Dendritic cell treated with granulocyte-macrophage colony-stimulating factor and Interleukin-4, amounts not matched to agents 40 ng/mL and 50 ng/mL, for 4 days (primary cell): ENCODE results near the gene MYT1.

ENCODE experiments used
- H3K27ac Mint-ChIP-seq: one replicate; pipeline ENCODE4 v1.8.0; 2022; ENCODE audit warnings: mild to moderate bottlenecking, mixed read lengths
- H3K27me3 Mint-ChIP-seq: one replicate; pipeline ENCODE4 v1.8.0; 2022; ENCODE audit warnings: mild to moderate bottlenecking, mixed read lengths
- H3K36me3 Mint-ChIP-seq: one replicate; pipeline ENCODE4 v1.8.0; 2022; ENCODE audit warnings: low read depth, mixed read lengths
- H3K4me1 Mint-ChIP-seq: one replicate; pipeline ENCODE4 v1.8.0; 2022; ENCODE audit warnings: low read depth, mixed read lengths
- H3K4me3 Mint-ChIP-seq: one replicate; pipeline ENCODE4 v1.8.0; 2022; ENCODE audit warnings: mild to moderate bottlenecking, moderate library complexity, mixed read lengths
- H3K9me3 Mint-ChIP-seq: one replicate; pipeline ENCODE4 v1.8.0; 2022; ENCODE audit warnings: mixed read lengths
- intact Hi-C: fragments of 100-400 bp; cut with micrococcal nuclease; formaldehyde crosslinking; loops from one replicate; pipeline ENCODE4 v1.15.0; 2022

The MYT1 gene

DNA sequence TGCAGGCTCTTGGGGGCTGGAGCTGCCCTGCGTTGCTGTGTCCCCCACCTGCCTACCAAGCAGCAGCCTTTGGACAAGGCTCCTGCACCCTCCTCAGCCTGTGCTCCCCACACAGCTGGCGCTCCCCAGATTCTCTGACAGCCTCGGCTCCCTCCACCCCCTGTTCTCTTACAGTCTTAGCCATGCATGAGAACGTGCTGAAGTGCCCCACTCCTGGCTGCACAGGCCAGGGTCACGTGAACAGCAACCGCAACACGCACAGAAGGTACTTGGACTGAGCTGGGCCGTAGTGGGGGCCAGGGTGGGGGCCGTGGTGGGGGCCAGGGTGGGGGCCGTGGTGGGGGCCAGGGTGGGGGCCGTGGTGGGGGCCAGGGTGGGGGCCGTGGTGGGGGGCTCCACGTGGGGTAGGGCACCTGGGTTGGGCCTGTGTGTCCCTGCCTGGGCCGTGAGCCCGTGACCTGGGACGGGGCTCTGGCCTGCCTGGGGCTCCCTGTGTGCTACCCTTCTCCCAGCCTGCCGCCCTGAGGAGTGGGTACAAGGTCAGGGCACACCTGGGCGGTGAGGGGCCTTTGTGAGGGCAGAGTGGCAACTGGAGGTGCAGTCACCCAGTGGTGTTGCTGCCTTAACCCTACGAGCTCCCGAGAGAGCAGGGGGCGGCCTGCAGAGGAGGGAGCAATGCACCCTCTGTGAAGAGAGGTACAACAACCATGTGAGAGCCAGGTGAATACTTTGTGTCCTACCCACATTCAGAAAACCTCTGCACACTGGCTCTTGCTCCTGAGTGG is 47.8 kb downstream of the MYT1 start:
- intact Hi-C loops = no loop called here
- Mint-ChIP-seq H3K4me3 (no peak overlapping the region), H3K27me3 (no peaks in the 10 kb centered on the region), H3K9me3 (no peaks in the 10 kb centered on the region), H3K36me3 (no peaks in the 10 kb centered on the region), H3K4me1 (no peaks in the 10 kb centered on the region), H3K27ac (no peak overlapping the region)

DNA sequence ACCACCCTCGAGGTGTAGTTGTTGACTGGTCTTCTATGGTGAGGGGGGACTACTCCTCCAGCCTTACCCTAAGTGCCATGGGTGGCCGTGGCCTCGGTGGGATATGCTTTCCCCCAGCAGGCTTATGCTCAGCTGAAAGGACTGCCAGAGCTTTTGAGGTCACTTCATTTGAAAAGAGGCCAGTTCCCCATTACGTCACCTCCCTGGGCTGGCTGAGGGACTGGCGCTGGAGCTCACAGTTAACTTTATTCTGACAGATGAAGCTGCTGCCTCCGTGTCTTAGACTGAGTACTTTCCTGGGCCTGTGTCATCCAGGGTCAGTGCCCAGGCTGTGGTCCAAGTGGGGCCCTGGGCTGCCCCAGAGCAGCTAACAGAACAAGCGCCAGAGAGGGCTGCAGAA is 48.5 kb downstream of the MYT1 start:
- Mint-ChIP-seq H3K4me3 (no peak overlapping the region), H3K27me3 (no peaks in the 10 kb centered on the region), H3K9me3 (no peaks in the 10 kb centered on the region), H3K27ac (no peak overlapping the region), H3K36me3 (no peaks in the 10 kb centered on the region), H3K4me1 (no peaks in the 10 kb centered on the region)
- intact Hi-C loops = no loop called here

DNA sequence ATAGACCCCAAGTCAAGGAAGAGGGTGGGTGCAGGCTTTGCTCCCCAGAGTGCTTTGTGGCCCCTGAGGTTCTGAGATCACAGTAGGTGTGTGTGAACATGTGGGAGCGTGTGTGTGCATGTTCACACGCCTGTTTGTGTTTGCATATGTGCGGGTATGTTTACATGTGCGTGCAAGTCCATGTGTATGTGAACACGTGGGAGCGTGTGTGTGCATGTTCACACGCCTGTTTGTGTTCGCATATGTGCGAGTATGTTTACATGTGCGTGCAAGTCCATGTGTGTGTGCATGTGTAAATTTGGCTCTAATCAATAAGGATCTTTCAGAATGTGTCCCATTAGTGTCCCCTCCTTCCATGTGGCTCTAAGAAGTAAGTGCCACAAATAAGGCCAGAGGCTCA is 49.9 kb downstream of the MYT1 start:
- H3K4me1 Mint-ChIP-seq = no peaks in the 10 kb centered on the region
- no peak overlapping the region for H3K27ac Mint-ChIP-seq
- H3K27me3 Mint-ChIP-seq = no peaks in the 10 kb centered on the region
- intact Hi-C loops = no loop called here
- no peak overlapping the region for H3K4me3 Mint-ChIP-seq
- no peaks in the 10 kb centered on the region for H3K9me3 Mint-ChIP-seq
- H3K36me3 Mint-ChIP-seq = no peaks in the 10 kb centered on the region

DNA sequence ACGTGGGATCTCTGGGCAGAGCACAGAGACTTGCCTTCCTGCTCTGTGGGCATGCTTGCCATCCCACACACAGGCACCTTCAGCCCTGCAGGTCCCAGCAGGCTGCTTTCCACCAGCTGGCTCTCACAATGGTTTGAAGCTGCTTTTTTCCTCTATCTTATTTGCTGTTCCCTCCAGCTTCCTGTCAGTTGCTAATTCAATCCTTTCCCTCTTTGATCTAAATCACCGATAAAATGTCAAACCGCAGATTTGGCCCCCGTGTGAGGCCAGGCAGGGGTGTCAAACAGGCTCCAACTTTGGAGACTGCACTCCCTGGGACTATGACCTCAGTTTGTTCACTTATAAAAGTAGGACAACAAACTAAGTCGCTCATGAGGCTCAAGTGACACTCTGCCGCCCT is 50.7 kb downstream of the MYT1 start:
- Mint-ChIP-seq H3K27ac (no peak overlapping the region), H3K36me3 (no peaks in the 10 kb centered on the region), H3K27me3 (no peaks in the 10 kb centered on the region), H3K9me3 (no peaks in the 10 kb centered on the region), H3K4me3 (no peak overlapping the region), H3K4me1 (no peaks in the 10 kb centered on the region)
- intact Hi-C loops = no loop called here

DNA sequence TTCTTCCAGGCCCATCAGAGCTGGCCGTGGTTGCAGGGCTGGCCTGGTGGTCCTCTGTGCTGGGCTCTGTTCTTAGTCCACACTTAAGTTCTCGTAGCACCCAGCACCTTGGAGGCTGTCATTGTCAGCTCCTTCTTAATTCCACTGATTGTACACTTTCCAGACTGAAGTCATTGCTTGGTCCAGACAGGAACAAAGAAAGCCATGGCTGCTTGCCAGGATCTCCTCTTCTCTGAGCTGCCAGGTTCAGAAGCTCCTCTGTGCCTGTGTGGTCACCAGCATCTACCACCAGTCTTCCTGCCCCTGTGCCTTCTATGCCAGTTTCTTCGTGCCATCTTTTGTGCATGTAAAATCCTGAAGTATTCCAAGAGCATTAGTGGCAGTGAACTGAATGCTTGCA is 51.8 kb downstream of the MYT1 start:
- Mint-ChIP-seq H3K9me3 (no peaks in the 10 kb centered on the region), H3K4me3 (no peak overlapping the region), H3K27me3 (no peaks in the 10 kb centered on the region), H3K36me3 (no peaks in the 10 kb centered on the region), H3K27ac (no peak overlapping the region), H3K4me1 (no peaks in the 10 kb centered on the region)
- intact Hi-C loops = no loop called here

DNA sequence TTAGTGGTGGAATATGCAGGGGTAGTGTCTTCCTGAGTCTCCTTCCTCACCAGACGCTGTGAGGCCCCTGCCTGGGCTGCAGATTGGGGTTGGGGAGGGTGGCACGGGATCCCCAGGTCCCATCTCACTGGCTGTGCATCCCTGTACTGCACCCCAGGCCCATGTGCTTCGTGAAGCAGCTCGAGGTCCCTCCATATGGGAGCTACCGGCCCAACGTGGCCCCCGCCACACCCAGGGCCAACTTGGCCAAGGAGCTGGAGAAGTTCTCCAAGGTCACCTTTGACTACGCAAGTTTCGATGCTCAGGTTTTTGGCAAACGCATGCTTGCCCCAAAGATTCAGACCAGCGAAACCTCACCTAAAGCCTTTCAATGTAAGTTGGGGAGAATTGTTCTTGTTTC is 52.7 kb downstream of the MYT1 start:
- intact Hi-C loops = no loop called here
- Mint-ChIP-seq H3K4me3 (no peak overlapping the region), H3K9me3 (no peaks in the 10 kb centered on the region), H3K4me1 (no peaks in the 10 kb centered on the region), H3K27me3 (no peaks in the 10 kb centered on the region), H3K27ac (no peak overlapping the region), H3K36me3 (no peaks in the 10 kb centered on the region)

DNA sequence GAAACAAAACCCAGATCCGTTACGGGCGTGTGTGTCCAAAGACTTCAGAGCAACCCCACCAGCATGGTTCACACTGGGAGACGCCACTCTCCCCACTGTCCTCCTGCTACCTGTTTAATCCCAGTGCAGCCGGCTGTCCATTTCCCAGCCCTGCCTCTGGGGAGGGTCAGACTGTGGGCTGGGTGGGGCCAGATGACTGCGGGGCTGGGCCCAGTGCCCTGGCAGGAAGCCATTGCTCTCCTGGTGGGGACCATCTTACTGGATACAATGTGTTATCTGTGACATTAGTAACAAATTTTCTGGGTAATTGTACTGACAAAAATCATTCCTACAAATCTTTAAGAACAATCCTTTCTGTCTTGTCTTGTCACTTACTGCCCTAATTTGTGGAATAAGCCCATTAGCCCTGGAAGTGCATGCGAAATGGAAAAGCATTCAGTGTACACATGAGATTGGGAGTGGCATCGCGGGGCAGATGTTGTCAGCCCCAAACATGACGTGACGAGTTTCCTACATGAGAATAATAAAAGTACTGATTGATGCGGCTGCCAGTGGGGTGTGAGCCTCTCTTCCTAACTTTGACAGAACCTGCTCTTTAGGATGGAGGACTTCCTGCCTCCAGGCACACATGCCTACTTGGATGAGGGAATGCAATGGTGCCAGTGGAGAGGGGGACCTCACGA is 53.4 kb downstream of the MYT1 start:
- H3K9me3 Mint-ChIP-seq = no peaks in the 10 kb centered on the region
- no peaks in the 10 kb centered on the region for H3K36me3 Mint-ChIP-seq
- no peaks in the 10 kb centered on the region for H3K4me1 Mint-ChIP-seq
- H3K27ac Mint-ChIP-seq = no peak overlapping the region
- H3K4me3 Mint-ChIP-seq = no peak overlapping the region
- H3K27me3 Mint-ChIP-seq = no peaks in the 10 kb centered on the region
- intact Hi-C loops = no loop called here

DNA sequence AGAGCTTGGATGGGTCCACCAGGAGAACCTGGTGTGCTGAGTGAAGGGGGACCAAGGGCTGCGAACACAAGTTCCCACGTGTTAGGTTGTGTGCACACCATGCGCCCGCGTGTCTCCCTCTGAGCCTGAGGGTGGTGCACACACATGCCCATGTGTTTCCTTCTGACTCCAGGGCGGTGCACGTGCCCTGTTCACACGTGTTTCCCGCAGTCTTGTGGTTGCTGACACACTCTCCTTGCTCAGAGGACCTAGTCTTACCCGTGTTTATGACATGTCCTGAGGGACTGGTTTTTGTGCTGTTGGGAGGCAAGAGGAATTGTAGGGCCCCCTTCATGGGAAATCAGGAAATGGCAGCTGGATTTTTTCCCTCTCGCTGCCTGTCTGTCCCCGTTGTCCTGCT is 55.0 kb downstream of the MYT1 start:
- no peaks in the 10 kb centered on the region for H3K4me1 Mint-ChIP-seq
- no peaks in the 10 kb centered on the region for H3K27me3 Mint-ChIP-seq
- no peak overlapping the region for H3K4me3 Mint-ChIP-seq
- no peak overlapping the region for H3K27ac Mint-ChIP-seq
- no peaks in the 10 kb centered on the region for H3K9me3 Mint-ChIP-seq
- intact Hi-C loops = no loop called here
- H3K36me3 Mint-ChIP-seq = no peaks in the 10 kb centered on the region

DNA sequence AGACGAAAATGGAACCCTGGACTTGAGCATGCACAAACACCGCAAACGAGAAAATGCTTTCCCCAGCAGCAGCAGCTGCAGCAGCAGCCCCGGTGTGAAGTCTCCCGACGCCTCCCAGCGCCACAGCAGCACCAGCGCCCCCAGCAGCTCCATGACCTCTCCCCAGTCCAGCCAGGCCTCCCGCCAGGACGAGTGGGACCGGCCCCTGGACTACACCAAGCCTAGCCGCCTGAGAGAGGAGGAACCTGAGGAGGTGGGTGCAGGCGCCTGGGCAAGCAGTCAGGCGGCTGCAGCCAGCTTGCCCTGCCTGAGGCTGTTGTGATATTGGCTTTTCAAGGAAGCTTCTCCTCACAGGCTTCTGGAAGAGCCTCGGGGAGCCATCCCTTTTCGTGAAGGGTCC is 55.5 kb downstream of the MYT1 start:
- Mint-ChIP-seq H3K9me3 (no peaks in the 10 kb centered on the region), H3K36me3 (no peaks in the 10 kb centered on the region), H3K4me1 (no peaks in the 10 kb centered on the region), H3K27me3 (no peaks in the 10 kb centered on the region), H3K4me3 (no peak overlapping the region), H3K27ac (no peak overlapping the region)
- intact Hi-C loops = no loop called here

DNA sequence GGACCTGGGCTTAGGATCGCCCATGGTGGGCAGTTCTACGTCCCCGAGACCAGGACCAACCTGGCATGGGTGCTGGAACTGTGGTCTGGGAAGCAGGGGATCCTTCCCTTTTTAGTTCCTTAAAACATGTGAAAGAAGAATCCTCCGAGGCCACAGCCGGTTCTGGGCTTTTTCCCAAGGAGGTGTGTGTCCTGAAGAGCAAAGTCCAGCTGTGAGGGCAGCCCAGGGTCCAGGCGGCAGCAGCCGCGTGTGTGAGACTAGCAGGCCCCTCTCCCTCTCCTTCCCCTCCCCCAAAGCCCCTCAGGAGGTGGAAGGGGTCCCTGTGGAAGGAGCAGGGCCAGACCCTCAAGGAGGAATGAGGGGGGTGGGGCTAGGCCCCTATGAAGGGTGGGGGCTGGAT is 56.2 kb downstream of the MYT1 start:
- Mint-ChIP-seq H3K9me3 (no peaks in the 10 kb centered on the region), H3K36me3 (no peaks in the 10 kb centered on the region), H3K27ac (no peak overlapping the region), H3K27me3 (no peaks in the 10 kb centered on the region), H3K4me1 (no peaks in the 10 kb centered on the region), H3K4me3 (no peak overlapping the region)
- intact Hi-C loops = no loop called here

DNA sequence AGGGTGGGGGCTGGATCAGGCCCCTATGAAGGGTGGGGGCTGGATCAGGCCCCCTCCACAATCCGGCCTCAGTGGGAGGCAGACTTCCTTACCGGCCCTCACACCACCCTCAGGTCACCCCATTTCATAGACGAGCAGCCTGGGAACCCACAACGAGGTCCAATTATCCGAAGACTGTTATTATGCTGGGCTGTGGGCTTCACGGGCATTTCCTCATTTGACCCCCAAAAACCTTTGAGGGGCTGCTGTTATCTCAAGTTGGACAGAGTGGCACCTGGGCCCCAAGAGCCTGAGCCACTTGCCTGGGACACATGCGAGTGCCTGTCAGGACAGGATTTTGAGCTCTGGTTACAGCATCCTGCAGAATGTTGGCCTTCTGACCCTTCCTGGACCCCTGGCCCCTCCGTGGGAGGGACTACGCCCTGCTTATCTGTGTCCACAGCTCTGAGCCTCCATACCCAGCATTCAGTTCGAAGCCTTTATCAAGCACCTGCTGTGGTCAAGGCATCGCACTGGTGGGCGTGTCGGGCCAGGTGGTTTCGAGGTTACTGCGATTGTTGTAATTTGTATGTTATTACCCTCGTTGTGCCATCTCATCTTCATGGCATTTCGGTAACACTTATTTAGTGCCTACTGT is 56.8 kb downstream of the MYT1 start:
- H3K27ac Mint-ChIP-seq = no peak overlapping the region
- no peaks in the 10 kb centered on the region for H3K36me3 Mint-ChIP-seq
- H3K4me1 Mint-ChIP-seq = no peaks in the 10 kb centered on the region
- H3K27me3 Mint-ChIP-seq = no peaks in the 10 kb centered on the region
- intact Hi-C loops = no loop called here
- no peak overlapping the region for H3K4me3 Mint-ChIP-seq
- H3K9me3 Mint-ChIP-seq = no peaks in the 10 kb centered on the region

DNA sequence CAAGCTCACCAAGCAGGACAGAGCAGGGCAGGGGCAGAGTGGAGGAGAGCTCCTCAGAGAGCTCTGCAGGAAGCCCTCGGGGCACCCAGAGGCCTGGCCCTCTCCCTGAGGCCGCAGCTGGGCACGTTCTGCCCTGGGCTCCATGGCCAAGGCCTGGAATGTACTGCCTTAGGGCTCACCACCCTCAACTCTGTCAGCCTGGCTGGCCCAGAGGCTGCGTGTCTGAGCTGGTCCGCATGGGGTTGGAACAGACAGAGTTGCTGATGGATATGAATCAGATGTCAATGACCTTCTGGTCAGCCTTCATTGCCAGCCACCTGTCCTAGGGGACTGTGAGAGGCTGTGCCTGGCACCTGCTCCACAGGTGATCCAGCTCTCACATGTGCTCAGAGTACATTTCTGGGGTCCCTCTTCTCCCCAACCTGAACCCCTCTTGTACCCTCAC is 58.1 kb downstream of the MYT1 start:
- Mint-ChIP-seq H3K4me1 (no peaks in the 10 kb centered on the region), H3K4me3 (no peak overlapping the region), H3K27me3 (no peaks in the 10 kb centered on the region), H3K36me3 (no peaks in the 10 kb centered on the region), H3K27ac (no peak overlapping the region), H3K9me3 (no peaks in the 10 kb centered on the region)
- intact Hi-C loops = no loop called here

DNA sequence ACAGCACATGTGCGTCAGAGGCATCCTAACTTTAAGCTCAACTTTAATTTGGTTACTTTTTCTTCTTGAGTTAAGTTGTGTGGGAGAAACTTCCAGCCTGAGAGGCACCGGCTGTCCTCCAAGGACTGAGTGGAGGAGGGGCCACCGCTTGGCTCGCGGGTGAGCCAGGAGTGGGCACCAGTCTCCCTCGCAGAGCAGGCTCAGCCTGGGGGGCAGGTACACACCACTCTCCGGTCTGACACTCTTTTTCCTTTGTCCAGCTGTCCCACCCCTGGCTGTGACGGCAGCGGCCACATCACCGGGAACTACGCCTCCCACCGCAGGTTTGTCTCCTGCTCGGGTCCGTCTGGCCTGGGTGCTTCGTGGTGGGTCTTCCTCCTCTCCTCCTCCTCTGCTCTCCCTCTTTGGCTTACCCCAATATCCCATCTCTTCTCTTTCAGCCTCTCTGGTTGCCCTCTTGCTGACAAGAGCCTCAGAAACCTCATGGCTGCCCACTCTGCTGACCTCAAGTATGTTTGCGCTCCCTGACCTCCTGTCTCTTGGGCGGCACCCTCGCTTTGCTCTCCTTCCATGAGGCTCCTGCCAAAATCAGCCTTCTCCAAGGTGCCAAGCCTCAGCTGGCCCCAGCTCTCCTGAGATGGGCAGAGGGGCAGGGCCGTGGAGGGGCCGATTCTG is 58.7 kb downstream of the MYT1 start:
- intact Hi-C loops = no loop called here
- no peaks in the 10 kb centered on the region for H3K4me1 Mint-ChIP-seq

DNA sequence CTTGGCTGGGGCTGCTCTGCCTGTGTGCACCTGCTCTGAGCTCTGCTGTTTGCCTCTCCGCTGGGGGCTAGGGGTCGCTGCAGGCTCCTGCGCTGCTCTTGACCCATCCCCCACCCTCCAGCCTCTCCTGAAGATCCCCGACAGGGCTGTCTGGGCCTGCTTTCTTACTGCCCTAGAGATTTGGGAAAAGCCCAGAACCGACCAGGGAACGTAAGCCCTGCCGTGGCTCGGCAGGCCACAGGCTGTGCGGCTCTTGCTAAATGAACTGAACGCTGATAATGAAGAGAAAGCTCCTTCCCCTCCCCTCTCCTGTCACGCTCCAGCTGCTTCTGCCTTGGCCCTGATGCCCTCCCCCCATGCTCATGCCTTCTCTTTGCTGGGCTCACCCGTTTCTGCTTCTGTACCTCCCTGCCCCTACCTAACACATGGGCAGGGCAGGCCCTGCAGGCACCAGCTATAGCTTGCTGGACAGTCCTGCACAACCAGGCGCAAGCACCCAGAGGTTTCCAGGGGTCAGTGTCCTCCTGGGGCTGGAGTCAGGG is 59.3 kb downstream of the MYT1 start:
- no peaks in the 10 kb centered on the region for H3K9me3 Mint-ChIP-seq
- intact Hi-C loops = no loop called here
- no peak overlapping the region for H3K27ac Mint-ChIP-seq
- H3K4me1 Mint-ChIP-seq = no peaks in the 10 kb centered on the region
- H3K4me3 Mint-ChIP-seq = no peak overlapping the region
- H3K36me3 Mint-ChIP-seq = no peaks in the 10 kb centered on the region
- no peaks in the 10 kb centered on the region for H3K27me3 Mint-ChIP-seq

More for the DNA sequence above, 58.7 kb downstream of the MYT1 start:
- H3K4me3 Mint-ChIP-seq = no peak overlapping the region
- no peaks in the 10 kb centered on the region for H3K27me3 Mint-ChIP-seq
- no peaks in the 10 kb centered on the region for H3K36me3 Mint-ChIP-seq
- H3K9me3 Mint-ChIP-seq = no peaks in the 10 kb centered on the region
- no peak overlapping the region for H3K27ac Mint-ChIP-seq
